GM19023 (cell line): ENCODE data around the gene RAB42.

Source experiments
- ATAC-seq: cut with Tn5 transposase; IDR thresholded peaks from one replicate; pipeline ENCODE4 v1.9.1; 2021; ENCODE audit warnings: mild to moderate bottlenecking, moderate library complexity; ENCODE audit not compliant: unreplicated experiment

The RAB42 gene

GRCh38 chr1:28644494-28644893 is 52.4 kb downstream of the RAB42 start:
- no peak for ATAC-seq
